ENCODE results near the gene SLC25A18.

- TF ChIP-seq EZH2 (IDR thresholded peaks at IDR 0.05), result no peak
- no peak for TF ChIP-seq POLR2AphosphoS5 (IDR thresholded peaks at IDR 0.05; ENCODE audit: borderline replicate concordance, low read depth, low read length)
- TF ChIP-seq FOXP2 (optimal IDR thresholded peaks at IDR 0.05; ENCODE audit: control extremely low read depth, extremely low read length, insufficient read depth), result no peak
These were observed 37.7 kb downstream of the SLC25A18 start for GRCh38 chr22:17601031-17601430.
